Neural crest cell (in vitro differentiated cells): ENCODE data around the gene KHDC4. TPM values are rescaled to one million over a fixed set of nuclear protein-coding genes. Genes with fewer than 3 reads are reported as not detected.

Source experiments
- DNase-seq: peaks from one replicate; pipeline ENCODE4 v3.0.0; 2021; ENCODE audit warnings: low read depth, mixed read lengths, low spot score
- H3K27ac Mint-ChIP-seq: one replicate; pipeline ENCODE4 v1.8.0; 2021; ENCODE audit warnings: mild to moderate bottlenecking, mixed read lengths; ENCODE audit not compliant: unreplicated experiment
- H3K27me3 Mint-ChIP-seq: 2 replicates; pipeline ENCODE4 v1.8.0; 2021; ENCODE audit warnings: low read depth, mild to moderate bottlenecking, mixed read lengths
- H3K36me3 Mint-ChIP-seq: 2 replicates; pipeline ENCODE4 v1.8.0; 2021; ENCODE audit warnings: low read depth, mild to moderate bottlenecking, mixed read lengths
- H3K4me1 Mint-ChIP-seq: 2 replicates; pipeline ENCODE4 v1.8.0; 2021; ENCODE audit warnings: mixed read lengths
- H3K4me3 Mint-ChIP-seq: one replicate; pipeline ENCODE4 v1.8.0; 2021; ENCODE audit warnings: mild to moderate bottlenecking, mixed read lengths
- H3K9me3 Mint-ChIP-seq: 2 replicates; pipeline ENCODE4 v1.8.0; 2021; ENCODE audit warnings: mixed read lengths
- CTCF ChIP-seq: fragments of 200-600 bp; sonication (generic); conservative IDR thresholded peaks from 2 replicates; pipeline ENCODE4 v1.5.0; 2021; ENCODE audit warnings: antibody characterized with exemption, mild to moderate bottlenecking
- total RNA-seq: library from RNA; stranded (reverse); gene quantifications from 2 replicates; pipeline ENCODE4 v1.2.1, GENCODE V29; 2021

Gene KHDC4
- total RNA-seq, 1 donor from 2014 or later = 69.9 TPM

- Mint-ChIP-seq H3K4me1 (peaks cover 77% of the 10 kb centered on the region), H3K36me3 (peaks cover 3% of the 10 kb centered on the region), H3K27ac (peak overlapping the region; percentile 98), H3K27me3 (no peaks in the 10 kb centered on the region), H3K4me3 (peak overlapping the region; percentile 98), H3K9me3 (no peaks in the 10 kb centered on the region)
- DNase-seq = no peak
- TF ChIP-seq CTCF = no peak
These were observed 42.1 kb upstream of the KHDC4 start for GRCh38 chr1:155976062-155976912.

GRCh38 chr1:155975375-155976061 lies 41.3 kb upstream of the KHDC4 start:
- Mint-ChIP-seq H3K27me3 (no peaks in the 10 kb centered on the region), H3K4me3 (peak overlapping the region; percentile 98)
- DNase-seq = no peak

GRCh38 chr1:155974208-155975115 lies 40.2 kb upstream of the KHDC4 start:
- H3K9me3 Mint-ChIP-seq = no peaks in the 10 kb centered on the region
- H3K27ac Mint-ChIP-seq = peak overlapping the region; percentile 43
- TF ChIP-seq CTCF = no peak
- H3K4me3 Mint-ChIP-seq = peak overlapping the region; percentile 98
- peaks cover 6% of the 10 kb centered on the region for H3K36me3 Mint-ChIP-seq
- no peak for DNase-seq
- H3K27me3 Mint-ChIP-seq = no peaks in the 10 kb centered on the region
- peaks cover 80% of the 10 kb centered on the region for H3K4me1 Mint-ChIP-seq

More at GRCh38 chr1:155975375-155976061, 41.3 kb upstream of the KHDC4 start:
- peaks cover 77% of the 10 kb centered on the region for H3K4me1 Mint-ChIP-seq
- no peak for TF ChIP-seq CTCF
- H3K27ac Mint-ChIP-seq = peak overlapping the region; percentile 96
- H3K36me3 Mint-ChIP-seq = peaks cover 3% of the 10 kb centered on the region
- no peaks in the 10 kb centered on the region for H3K9me3 Mint-ChIP-seq

GRCh38 chr1:155973723-155974122 lies 39.5 kb upstream of the KHDC4 start:
- H3K36me3 Mint-ChIP-seq = peaks cover 6% of the 10 kb centered on the region
- no peak for DNase-seq
- H3K4me3 Mint-ChIP-seq = peak overlapping the region; percentile 82
- no peaks in the 10 kb centered on the region for H3K9me3 Mint-ChIP-seq
- H3K4me1 Mint-ChIP-seq = peaks cover 79% of the 10 kb centered on the region
- no peaks in the 10 kb centered on the region for H3K27me3 Mint-ChIP-seq
- H3K27ac Mint-ChIP-seq = no peak overlapping the region
- TF ChIP-seq CTCF = no peak
